ENCODE data around the gene PPARA.

The PPARA gene

GRCh38 chr22:46203601-46203980, 53.3 kb downstream of the PPARA start:
- POLR2A ChIA-PET (ENCODE audit: low non-redundant PET) = no interaction called here
- no peak overlapping the region for H3K27ac ChIP-seq
- CTCF ChIA-PET = no interaction called here
- no peak for DNase-seq (ENCODE audit: low spot score)
- TF ChIP-seq CTCF (conservative IDR thresholded peaks at IDR 0.05; ENCODE audit: low read depth) = no peak

- H3K27ac ChIP-seq = no peak overlapping the region
- TF ChIP-seq CTCF (conservative IDR thresholded peaks at IDR 0.05; ENCODE audit: low read depth) = no peak
- no peak for DNase-seq (ENCODE audit: low spot score)
- POLR2A ChIA-PET (ENCODE audit: low non-redundant PET) = no interaction called here
- CTCF ChIA-PET = no interaction called here
Observed at GRCh38 chr22:46209262-46209661, 58.9 kb downstream of the PPARA start.

GRCh38 chr22:46212195-46212594, 61.9 kb downstream of the PPARA start:
- POLR2A ChIA-PET (ENCODE audit: low non-redundant PET) = no interaction called here

GRCh38 chr22:46213052-46213451, 62.7 kb downstream of the PPARA start:
- CTCF ChIA-PET = no interaction called here
- POLR2A ChIA-PET (ENCODE audit: low non-redundant PET) = no interaction called here

More at GRCh38 chr22:46212195-46212594, 61.9 kb downstream of the PPARA start:
- no peak for DNase-seq (ENCODE audit: low spot score)
- no peak overlapping the region for H3K27ac ChIP-seq
- CTCF ChIA-PET = no interaction called here
- TF ChIP-seq CTCF (conservative IDR thresholded peaks at IDR 0.05; ENCODE audit: low read depth) = no peak

GRCh38 chr22:46214149-46214548, 63.8 kb downstream of the PPARA start:
- ChIA-PET CTCF (no interaction called here), POLR2A (ENCODE audit: low non-redundant PET) (no interaction called here)
- DNase-seq (ENCODE audit: low spot score) = no peak
- H3K27ac ChIP-seq = no peak overlapping the region
- no peak for TF ChIP-seq CTCF (conservative IDR thresholded peaks at IDR 0.05; ENCODE audit: low read depth)

More at GRCh38 chr22:46213052-46213451, 62.7 kb downstream of the PPARA start:
- no peak for DNase-seq (ENCODE audit: low spot score)
- no peak for TF ChIP-seq CTCF (conservative IDR thresholded peaks at IDR 0.05; ENCODE audit: low read depth)
- no peak overlapping the region for H3K27ac ChIP-seq

- H3K27ac ChIP-seq = no peak overlapping the region
- DNase-seq (ENCODE audit: low spot score) = no peak
- no peak for TF ChIP-seq CTCF (conservative IDR thresholded peaks at IDR 0.05; ENCODE audit: low read depth)
- ChIA-PET CTCF (no interaction called here), POLR2A (ENCODE audit: low non-redundant PET) (no interaction called here)
Observed at GRCh38 chr22:46214616-46215015, 64.3 kb downstream of the PPARA start.

GRCh38 chr22:46219636-46220035, 69.3 kb downstream of the PPARA start:
- CTCF ChIA-PET = no interaction called here
- no peak for DNase-seq (ENCODE audit: low spot score)
- no peak overlapping the region for H3K27ac ChIP-seq
- no peak for TF ChIP-seq CTCF (conservative IDR thresholded peaks at IDR 0.05; ENCODE audit: low read depth)
- POLR2A ChIA-PET (ENCODE audit: low non-redundant PET) = no interaction called here
